Mucosa of rectum (tissue), 2 donors: Measurements from ENCODE around the gene KLHL6.
"Not testable (repeated sequence)": the region's sequence is repeated elsewhere in the genome, so short reads cannot be mapped to it uniquely, and the experiment has no call there.

Experiments
- H3K27ac ChIP-seq, 2 donors: one replicate each; pipeline ENCODE4 v1.7.0; 2013; ENCODE audit warnings: inconsistent platforms in 2 of 2, low read depth in 2 of 2, low read length in 2 of 2
- H3K27me3 ChIP-seq, 2 donors: one replicate each; pipeline ENCODE4 v1.7.0; 2013; ENCODE audit warnings: low read length in 2 of 2; ENCODE audit not compliant: control insufficient read depth in 2 of 2, insufficient read depth in 2 of 2
- H3K36me3 ChIP-seq, 2 donors: one replicate each; pipeline ENCODE4 v1.7.0; 2013; ENCODE audit warnings: low read length in 2 of 2; ENCODE audit not compliant: control insufficient read depth in 2 of 2, insufficient read depth in 2 of 2
- H3K4me1 ChIP-seq, 2 donors: one replicate each; pipeline ENCODE4 v1.7.0; 2013; ENCODE audit warnings: low read length in 2 of 2, mild to moderate bottlenecking in 1 of 2; ENCODE audit not compliant: control insufficient read depth in 2 of 2, insufficient read depth in 2 of 2
- H3K4me3 ChIP-seq, 2 donors: one replicate each; pipeline ENCODE4 v1.7.0; 2013; ENCODE audit warnings: low read length in 2 of 2
- H3K9ac ChIP-seq, 2 donors: one replicate each; pipeline ENCODE4 v1.7.0; 2013; ENCODE audit warnings: low read length in 2 of 2, low read depth in 1 of 2, mild to moderate bottlenecking in 1 of 2
- H3K9me3 ChIP-seq, 2 donors: one replicate each; pipeline ENCODE4 v1.7.0; 2013; ENCODE audit warnings: low read length in 2 of 2; ENCODE audit not compliant: control insufficient read depth in 2 of 2
- donor health status: healthy.
- donor health status: Normal muscosa, but diverticular disease.

Gene KLHL6

GRCh38 chr3:183583331-183584245 is 28.1 kb upstream of the KLHL6 start:
- Histone ChIP-seq H3K27me3 (no peaks in the 10 kb centered on the region), H3K27ac (peak overlapping the region in 1 of 2 donors; percentile 33), H3K36me3 (no peaks in the 10 kb centered on the region), H3K4me1 (peaks cover 4% of the 10 kb centered on the region in 2 donors), H3K9ac (no peak overlapping the region), H3K4me3 (no peak overlapping the region), H3K9me3 (no peaks in the 10 kb centered on the region)

DNA sequence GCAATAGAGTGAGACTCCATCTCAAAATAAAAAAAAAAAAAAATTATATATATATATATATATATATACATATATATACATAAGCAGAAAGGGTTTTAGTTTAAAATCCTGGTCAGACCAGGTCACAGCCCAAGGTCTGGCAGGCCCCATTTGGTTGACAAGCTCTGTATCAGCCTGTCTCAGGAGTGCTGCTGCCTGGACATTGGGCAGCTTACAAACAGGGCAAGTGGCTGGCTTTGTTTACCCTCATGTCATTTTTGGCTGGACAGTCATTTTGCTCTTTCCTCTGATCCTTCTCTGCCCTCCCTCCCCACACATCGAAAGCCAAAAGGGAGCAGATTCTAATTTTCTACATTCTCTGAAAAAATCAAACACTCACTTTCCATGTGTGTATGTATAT is 26.7 kb upstream of the KLHL6 start:
- no peak overlapping the region for H3K4me3 ChIP-seq
- H3K9me3 ChIP-seq = no peaks in the 10 kb centered on the region
- peaks cover 4% of the 10 kb centered on the region in 2 donors for H3K4me1 ChIP-seq
- H3K27ac ChIP-seq = no peak overlapping the region
- H3K36me3 ChIP-seq = no peaks in the 10 kb centered on the region
- H3K27me3 ChIP-seq = no peaks in the 10 kb centered on the region
- H3K9ac ChIP-seq = no peak overlapping the region

- Histone ChIP-seq H3K27ac (no peak overlapping the region), H3K4me1 (peaks cover 4% of the 10 kb centered on the region in 2 donors), H3K4me3 (no peak overlapping the region)
Observed at GRCh38 chr3:183581496-183582155, 26.1 kb upstream of the KLHL6 start.

GRCh38 chr3:183579967-183580900 is 24.7 kb upstream of the KLHL6 start:
- Histone ChIP-seq H3K9ac (no peak overlapping the region), H3K4me1 (peaks cover 4% of the 10 kb centered on the region in 2 donors), H3K27ac (no peak overlapping the region), H3K36me3 (no peaks in the 10 kb centered on the region), H3K27me3 (no peaks in the 10 kb centered on the region), H3K4me3 (no peak overlapping the region), H3K9me3 (no peaks in the 10 kb centered on the region)

More at GRCh38 chr3:183581496-183582155, 26.1 kb upstream of the KLHL6 start:
- no peak overlapping the region for H3K9ac ChIP-seq
- no peaks in the 10 kb centered on the region for H3K9me3 ChIP-seq
- H3K36me3 ChIP-seq = no peaks in the 10 kb centered on the region
- H3K27me3 ChIP-seq = no peaks in the 10 kb centered on the region

DNA sequence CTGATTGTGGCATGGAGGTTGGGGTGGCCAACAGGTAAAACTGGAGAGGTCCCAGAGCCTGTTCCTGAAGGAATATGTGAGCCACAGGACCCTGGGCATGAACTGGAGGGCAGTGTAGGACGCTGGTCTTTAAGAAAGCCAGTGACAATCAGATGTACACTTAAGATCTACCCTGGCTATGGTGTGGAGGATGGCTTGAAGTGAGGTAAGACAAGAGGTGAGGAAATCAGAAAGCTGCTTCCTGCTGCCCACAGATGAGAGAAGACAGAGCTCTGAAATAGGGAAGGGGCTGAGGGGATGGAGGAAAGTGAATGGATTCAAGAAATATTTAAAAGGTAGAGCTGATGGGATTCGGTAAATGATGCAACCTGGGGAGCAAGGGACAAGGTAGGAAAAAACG is 22.7 kb upstream of the KLHL6 start:
- Histone ChIP-seq H3K4me3 (no peak overlapping the region), H3K9me3 (no peaks in the 10 kb centered on the region), H3K27me3 (no peaks in the 10 kb centered on the region), H3K9ac (no peak overlapping the region), H3K36me3 (no peaks in the 10 kb centered on the region), H3K4me1 (no peaks in the 10 kb centered on the region), H3K27ac (no peak overlapping the region)

GRCh38 chr3:183577346-183577745 is 21.8 kb upstream of the KLHL6 start:
- Histone ChIP-seq H3K9ac (no peak overlapping the region), H3K9me3 (no peaks in the 10 kb centered on the region), H3K36me3 (no peaks in the 10 kb centered on the region), H3K4me3 (no peak overlapping the region), H3K4me1 (no peaks in the 10 kb centered on the region), H3K27ac (no peak overlapping the region), H3K27me3 (no peaks in the 10 kb centered on the region)

DNA sequence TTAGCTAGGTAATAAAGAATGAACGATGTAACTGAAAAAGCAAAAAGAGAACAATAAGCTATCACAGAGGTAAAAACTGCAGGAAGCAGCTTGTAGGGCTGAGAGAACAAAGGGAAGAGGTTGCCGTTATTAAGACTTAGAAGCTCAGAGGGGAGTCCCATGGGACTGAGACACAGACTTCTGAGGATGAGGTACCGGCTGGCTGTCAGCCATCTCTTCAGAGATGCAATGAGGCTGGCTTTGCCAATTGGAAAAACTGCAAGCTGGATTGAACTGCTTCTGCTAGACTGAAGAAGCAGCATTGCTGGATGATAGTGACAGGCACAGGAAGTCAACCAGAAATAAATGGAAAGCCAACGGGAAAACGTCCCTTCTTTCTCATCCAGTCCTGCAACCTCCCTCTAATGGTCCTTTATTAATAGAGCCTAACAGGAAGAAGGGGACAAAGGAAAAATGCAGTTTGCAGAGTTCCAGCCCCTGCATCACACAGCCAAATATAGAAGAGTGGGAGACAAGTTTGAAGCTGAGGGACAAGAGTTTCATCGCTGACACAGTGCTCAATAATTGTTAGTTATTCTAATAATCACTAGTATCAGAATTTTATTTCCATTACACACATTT is 21.1 kb upstream of the KLHL6 start:
- Histone ChIP-seq H3K27me3 (no peaks in the 10 kb centered on the region), H3K9ac (no peak overlapping the region), H3K36me3 (no peaks in the 10 kb centered on the region), H3K27ac (no peak overlapping the region), H3K4me1 (no peaks in the 10 kb centered on the region), H3K9me3 (no peaks in the 10 kb centered on the region), H3K4me3 (no peak overlapping the region)

GRCh38 chr3:183572935-183573334 is 17.4 kb upstream of the KLHL6 start:
- Histone ChIP-seq H3K36me3 (no peaks in the 10 kb centered on the region), H3K27me3 (no peaks in the 10 kb centered on the region), H3K27ac (no peak overlapping the region), H3K9ac (no peak overlapping the region), H3K4me1 (no peaks in the 10 kb centered on the region), H3K9me3 (no peaks in the 10 kb centered on the region), H3K4me3 (no peak overlapping the region)

DNA sequence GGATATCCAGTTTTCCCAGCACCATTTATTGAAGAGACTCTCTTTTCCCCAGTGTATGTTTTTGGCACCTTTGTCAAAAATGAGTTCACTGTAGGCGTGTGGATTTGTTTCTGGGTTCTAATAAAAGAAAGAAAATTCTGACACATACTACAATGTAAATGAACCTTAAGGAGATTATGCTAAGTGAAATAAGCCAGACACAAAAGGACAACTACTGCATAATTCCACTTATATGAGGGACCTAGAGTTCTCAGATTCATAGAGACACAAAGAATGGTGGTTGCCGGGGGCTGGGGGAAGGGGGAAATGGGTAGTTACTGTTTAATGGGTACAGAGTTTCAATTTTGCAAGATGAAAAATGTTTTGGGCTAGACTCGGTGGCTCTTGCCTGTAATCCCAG is 14.7 kb upstream of the KLHL6 start:
- H3K27ac ChIP-seq, H3K9ac ChIP-seq, H3K4me1 ChIP-seq, H3K9me3 ChIP-seq, H3K4me3 ChIP-seq, H3K27me3 ChIP-seq, H3K36me3 ChIP-seq: not testable (repeated sequence)
